HEK293T (cell line): ENCODE measurements around the gene NID1.

Experiments
- CTCF ChIA-PET: fragments of 350-600 bp; formaldehyde crosslinking; extraction: SDS; loops from one replicate; lab custom pipeline; 2021; ENCODE audit warnings: antibody characterized with exemption, inconsistent platforms; lab: Yijun Ruan, JAX
- POLR2A ChIA-PET: fragments of 350-600 bp; formaldehyde crosslinking; extraction: SDS; loops from one replicate; lab custom pipeline; 2020; ENCODE audit warnings: antibody characterized with exemption, inconsistent platforms; lab: Yijun Ruan, JAX
- DNase-seq: peaks from one replicate; pipeline ENCODE4 v3.0.0; 2012; ENCODE audit warnings: mixed read lengths; ENCODE audit errors: extremely low spot score
- ARNT ChIP-seq: fragments of 450-650 bp; IDR thresholded peaks from 2 replicates; pipeline ENCODE4 v1.6.1; 2017; ENCODE audit warnings: mild to moderate bottlenecking
- BHLHE40 ChIP-seq: fragments of 450-650 bp; IDR thresholded peaks from 2 replicates; pipeline ENCODE4 v1.6.1; 2016; ENCODE audit warnings: mild to moderate bottlenecking, moderate library complexity, borderline replicate concordance
- CTBP1 ChIP-seq: fragments of 450-650 bp; IDR thresholded peaks from 2 replicates; pipeline ENCODE4 v1.6.1; 2016; ENCODE audit warnings: borderline replicate concordance
- ELF4 ChIP-seq: fragments of 450-650 bp; IDR thresholded peaks from 2 replicates; pipeline ENCODE4 v1.6.1; 2017; ENCODE audit warnings: antibody characterized with exemption
- FOXA1 ChIP-seq: fragments of 450-650 bp; IDR thresholded peaks from 2 replicates; pipeline ENCODE4 v1.6.1; 2016; ENCODE audit warnings: mild to moderate bottlenecking
- FOXK2 ChIP-seq: fragments of 450-650 bp; IDR thresholded peaks from 2 replicates; pipeline ENCODE4 v1.6.1; 2016; ENCODE audit warnings: mild to moderate bottlenecking
- FOXM1 ChIP-seq: fragments of 450-650 bp; IDR thresholded peaks from 2 replicates; pipeline ENCODE4 v1.6.1; 2017; ENCODE audit warnings: mild to moderate bottlenecking, borderline replicate concordance
- HDGF ChIP-seq: fragments of 450-650 bp; IDR thresholded peaks from 2 replicates; pipeline ENCODE4 v1.6.1; 2017; ENCODE audit warnings: antibody characterized with exemption, borderline replicate concordance
- L3MBTL2 ChIP-seq: fragments of 450-650 bp; conservative IDR thresholded peaks from 2 replicates; pipeline ENCODE4 v1.6.1; 2016; ENCODE audit warnings: mild to moderate bottlenecking
- LEF1 ChIP-seq: fragments of 450-650 bp; IDR thresholded peaks from 2 replicates; pipeline ENCODE4 v1.6.1; 2017; ENCODE audit warnings: mild to moderate bottlenecking, borderline replicate concordance
- NFRKB ChIP-seq: fragments of 450-650 bp; IDR thresholded peaks from 2 replicates; pipeline ENCODE4 v1.6.1; 2016; ENCODE audit warnings: mild to moderate bottlenecking, moderate library complexity
- PKNOX1 ChIP-seq: fragments of 450-650 bp; IDR thresholded peaks from 2 replicates; pipeline ENCODE4 v1.6.1; 2016
- SP1 ChIP-seq: fragments of 450-650 bp; IDR thresholded peaks from 2 replicates; pipeline ENCODE4 v1.6.1; 2017
- SUZ12 ChIP-seq: fragments of 450-650 bp; IDR thresholded peaks from 2 replicates; pipeline ENCODE4 v1.6.1; 2016; ENCODE audit warnings: mild to moderate bottlenecking
- TARDBP ChIP-seq: fragments of 450-650 bp; IDR thresholded peaks from 2 replicates; pipeline ENCODE4 v1.6.1; 2016
- ZNF384 ChIP-seq: fragments of 450-650 bp; IDR thresholded peaks from 2 replicates; pipeline ENCODE4 v1.6.1; 2016

Gene NID1

DNA sequence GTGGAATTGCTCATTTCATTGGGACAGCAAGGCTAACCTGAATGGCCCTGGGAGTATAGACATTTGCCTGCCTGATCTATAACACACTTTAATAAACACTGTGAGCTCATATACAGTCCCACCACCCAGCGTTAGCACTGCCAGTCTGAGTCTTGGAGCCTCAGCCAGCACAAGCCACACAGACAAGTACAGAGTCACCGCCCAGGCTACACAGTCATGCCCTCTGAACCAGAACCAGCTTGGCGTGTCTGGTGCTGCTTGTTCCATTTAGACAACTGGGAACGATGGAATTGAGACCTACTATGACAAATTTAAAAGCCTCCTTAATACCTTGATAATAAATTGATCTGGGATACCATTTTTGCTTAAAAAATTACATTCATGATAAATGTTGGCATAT is 31.6 kb downstream of the NID1 start:
- CTCF ChIA-PET, result no interaction called here
- POLR2A ChIA-PET, result no interaction called here
- DNase-seq, result no peak
- TF ChIP-seq SUZ12, result no peak
- no peak for TF ChIP-seq ELF4
- no peak for TF ChIP-seq SP1
- TF ChIP-seq FOXK2, result no peak
- TF ChIP-seq ZNF384, result no peak
- no peak for TF ChIP-seq FOXA1
- TF ChIP-seq NFRKB, result no peak
- no peak for TF ChIP-seq TARDBP
- TF ChIP-seq LEF1, result no peak
- TF ChIP-seq CTBP1, result no peak
- no peak for TF ChIP-seq PKNOX1
- no peak for TF ChIP-seq L3MBTL2

DNA sequence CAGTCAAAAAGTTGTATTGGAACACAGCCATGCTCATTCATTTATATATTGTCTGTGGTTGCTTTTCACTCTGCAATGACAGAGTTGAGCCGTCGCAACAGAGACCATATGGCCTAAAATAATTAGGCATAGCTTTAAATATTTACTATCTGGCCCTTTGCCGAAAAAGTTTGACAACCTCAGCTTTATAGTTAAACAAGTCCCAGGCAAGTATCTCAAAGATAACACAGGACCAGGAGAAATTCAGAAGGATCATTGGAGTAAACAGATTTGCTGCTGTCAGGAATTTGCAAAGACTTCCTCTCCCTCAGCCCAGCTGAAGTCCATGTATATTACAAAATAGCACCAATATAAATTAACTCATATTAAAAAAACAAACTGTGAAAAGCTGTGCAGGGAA is 34.4 kb downstream of the NID1 start:
- ChIA-PET CTCF (no interaction called here), POLR2A (interaction anchor here (1.1 kb wide), 1 partner anchor 34 kb away, joined by 4 read pairs; no protein-coding TSS in a partner anchor)

DNA sequence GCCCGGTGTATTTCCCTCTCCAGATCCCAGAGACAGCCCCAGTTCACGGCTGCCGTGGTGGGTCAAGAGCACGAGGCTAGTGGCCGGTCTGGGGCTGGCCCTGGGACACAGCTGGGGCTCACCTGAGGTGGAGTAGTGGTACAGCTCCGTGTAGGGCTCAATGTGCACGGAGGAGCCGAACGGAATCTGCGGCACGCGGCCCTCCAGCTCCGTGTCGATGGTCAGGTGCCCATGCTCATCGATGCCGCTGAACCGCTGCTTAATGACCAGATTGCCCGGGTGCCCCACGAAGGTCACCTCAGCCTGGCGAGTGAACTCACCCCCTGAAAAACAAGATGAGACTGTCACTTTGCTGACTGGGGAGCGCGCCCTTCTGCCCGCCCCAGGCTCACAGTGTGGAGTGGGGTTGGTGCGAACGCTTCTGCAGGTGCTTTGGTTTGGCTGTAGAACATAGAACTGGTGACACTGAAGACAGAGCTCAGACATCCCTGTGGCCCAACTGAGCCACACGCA is 35.4 kb downstream of the NID1 start:
- DNase-seq, result no peak
- CTCF ChIA-PET, result interaction anchor here (0.6 kb wide), 1 partner anchor 11 kb away, joined by 5 read pairs; no protein-coding TSS in a partner anchor
- no peak for TF ChIP-seq SUZ12
- no peak for TF ChIP-seq ARNT
- TF ChIP-seq BHLHE40, result no peak
- no peak for TF ChIP-seq HDGF
- no peak for TF ChIP-seq FOXA1
- TF ChIP-seq L3MBTL2, result no peak
- TF ChIP-seq CTBP1, result no peak
- TF ChIP-seq FOXM1, result no peak
- no peak for TF ChIP-seq FOXK2
- no peak for TF ChIP-seq NFRKB
- TF ChIP-seq PKNOX1, result no peak
- TF ChIP-seq ZNF384, result no peak
- TF ChIP-seq ELF4, result no peak
- TF ChIP-seq SP1, result no peak
- no peak for TF ChIP-seq LEF1
- TF ChIP-seq TARDBP, result no peak
- POLR2A ChIA-PET, result interaction anchor here (1.1 kb wide), 1 partner anchor 35 kb away, joined by 4 read pairs; no protein-coding TSS in a partner anchor

More for the DNA sequence above, 34.4 kb downstream of the NID1 start:
- no peak for DNase-seq
- no peak for TF ChIP-seq FOXK2
- no peak for TF ChIP-seq SUZ12
- no peak for TF ChIP-seq CTBP1
- TF ChIP-seq ARNT, result no peak
- TF ChIP-seq ELF4, result no peak
- no peak for TF ChIP-seq BHLHE40
- TF ChIP-seq ZNF384, result no peak
- no peak for TF ChIP-seq L3MBTL2
- TF ChIP-seq LEF1, result no peak
- no peak for TF ChIP-seq NFRKB

DNA sequence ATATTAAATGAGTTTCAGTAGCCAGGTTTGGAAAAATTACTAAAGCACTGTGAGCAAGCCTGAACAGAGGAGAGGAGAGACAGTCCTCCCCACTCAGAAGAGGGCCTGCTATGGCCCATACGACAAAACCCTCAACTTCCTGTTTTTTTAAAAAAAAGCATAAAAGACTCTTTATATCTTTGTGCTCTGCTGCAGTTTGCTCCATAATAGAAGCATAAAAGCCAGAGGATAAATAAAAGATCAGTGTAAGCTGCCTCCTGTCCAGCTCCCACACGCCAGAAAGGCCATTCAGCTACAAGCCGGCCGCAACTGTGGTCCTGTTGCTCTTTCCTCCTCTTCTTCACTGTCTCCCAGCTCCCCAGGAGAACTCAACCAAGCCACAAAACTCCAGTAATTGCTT is 37.8 kb downstream of the NID1 start:
- POLR2A ChIA-PET, result no interaction called here
- TF ChIP-seq ELF4, result no peak
- no peak for TF ChIP-seq CTBP1
- no peak for TF ChIP-seq FOXK2
- CTCF ChIA-PET, result no interaction called here

DNA sequence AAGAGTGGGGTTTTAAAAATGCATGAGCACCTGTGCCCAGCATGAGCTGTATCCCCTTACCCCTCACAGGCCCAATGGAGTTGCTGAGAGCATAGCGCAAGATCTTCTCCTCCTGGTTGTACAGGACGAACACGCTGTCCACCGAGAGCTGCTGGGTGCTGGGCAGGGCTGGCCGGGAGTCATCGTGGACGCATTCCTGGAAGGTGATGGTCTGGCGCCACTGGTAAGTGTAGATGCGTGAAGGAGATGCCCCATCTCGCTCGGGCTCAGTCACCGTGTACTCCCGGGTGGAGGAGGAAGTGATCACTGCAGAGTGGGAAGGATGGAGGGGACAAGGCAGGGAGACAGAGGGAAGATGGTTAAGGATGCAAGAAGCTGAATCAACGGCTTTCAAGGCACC is 39.1 kb downstream of the NID1 start:
- CTCF ChIA-PET, result no interaction called here

More for the DNA sequence above, 37.8 kb downstream of the NID1 start:
- DNase-seq, result no peak

DNA sequence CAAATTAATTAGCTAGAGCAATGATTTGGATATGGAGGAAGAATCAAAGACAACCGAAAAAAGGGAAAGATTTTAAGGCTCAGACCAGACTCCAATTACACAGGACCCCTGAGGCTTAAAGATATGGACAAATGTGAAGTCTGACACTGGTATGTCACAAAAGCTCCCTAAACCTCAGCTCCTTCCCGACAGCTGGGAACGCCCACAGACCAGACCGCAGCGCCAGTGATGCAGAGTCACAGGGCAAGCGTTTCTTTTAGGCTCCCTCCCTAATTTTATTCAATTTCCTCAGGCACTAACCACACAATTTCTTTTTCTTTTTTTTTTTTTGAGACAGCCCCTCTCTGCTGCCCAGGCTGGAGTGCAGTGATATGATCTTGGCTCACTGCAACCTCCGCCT is 40.2 kb downstream of the NID1 start:
- TF ChIP-seq FOXM1 (no peak), ELF4 (no peak), ZNF384 (no peak), SP1 (no peak), L3MBTL2 (no peak), SUZ12 (no peak), CTBP1 (no peak), NFRKB (no peak), FOXK2 (no peak), HDGF (no peak), LEF1 (no peak), ARNT (no peak), BHLHE40 (no peak), TARDBP (no peak), FOXA1 (no peak), PKNOX1 (no peak)
- ChIA-PET POLR2A (no interaction called here), CTCF (no interaction called here)
- no peak for DNase-seq

More for the DNA sequence above, 39.1 kb downstream of the NID1 start:
- POLR2A ChIA-PET, result no interaction called here
- TF ChIP-seq ZNF384, result no peak
- no peak for DNase-seq

- ChIA-PET CTCF (no interaction called here), POLR2A (no interaction called here)
- no peak for DNase-seq
- no peak for TF ChIP-seq SP1
- no peak for TF ChIP-seq LEF1
- no peak for TF ChIP-seq FOXA1
- no peak for TF ChIP-seq ZNF384
- TF ChIP-seq L3MBTL2, result no peak
- no peak for TF ChIP-seq BHLHE40
- no peak for TF ChIP-seq PKNOX1
These were observed 40.8 kb downstream of the NID1 start for GRCh38 chr1:236023926-236024565.
